OCI-LY7 (cell line): Measurements from ENCODE around the gene L3MBTL1.
"Not testable (repeated sequence)": the region's sequence is repeated elsewhere in the genome, so short reads cannot be mapped to it uniquely, and the experiment has no call there.

ENCODE experiments used
- EZH2phosphoT487 ChIP-seq: fragments of 200-600 bp; sonication (generic); IDR thresholded peaks from 2 replicates; pipeline ENCODE4 v1.6.1; 2018; ENCODE audit warnings: low read depth, borderline replicate concordance, mild to moderate bottlenecking, mixed run types, antibody characterized with exemption, low read length, moderate library complexity, mixed read lengths
- TF ChIP-seq, protein P1 (sequence below): fragments of 200-600 bp; sonication (generic); conservative IDR thresholded peaks from 2 replicates; pipeline ENCODE4 v1.5.1; 2014; ENCODE audit warnings: mild to moderate bottlenecking, antibody characterized with exemption, low read length, moderate library complexity, mixed read lengths

DNA sequence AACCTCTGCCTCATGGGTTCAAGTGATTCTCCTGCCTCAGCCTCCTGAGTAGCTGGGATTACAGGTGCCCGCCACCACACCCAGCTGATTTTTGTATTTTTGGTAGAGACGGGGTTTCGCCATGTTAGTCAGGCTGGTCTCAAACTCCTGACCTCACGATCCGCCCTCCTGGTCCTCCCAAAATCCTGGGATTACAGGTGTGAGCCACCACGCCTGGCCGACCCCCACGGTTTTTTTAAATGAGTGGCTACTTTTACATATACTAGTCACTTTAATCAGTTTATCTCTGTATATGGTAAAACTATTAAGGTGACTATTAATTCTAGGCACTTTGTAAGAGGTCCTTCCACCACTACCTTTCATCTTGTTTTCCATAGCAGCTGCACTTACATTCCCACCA, 5.5 kb upstream of the L3MBTL1 start:
- TF ChIP-seq, protein P1, sequence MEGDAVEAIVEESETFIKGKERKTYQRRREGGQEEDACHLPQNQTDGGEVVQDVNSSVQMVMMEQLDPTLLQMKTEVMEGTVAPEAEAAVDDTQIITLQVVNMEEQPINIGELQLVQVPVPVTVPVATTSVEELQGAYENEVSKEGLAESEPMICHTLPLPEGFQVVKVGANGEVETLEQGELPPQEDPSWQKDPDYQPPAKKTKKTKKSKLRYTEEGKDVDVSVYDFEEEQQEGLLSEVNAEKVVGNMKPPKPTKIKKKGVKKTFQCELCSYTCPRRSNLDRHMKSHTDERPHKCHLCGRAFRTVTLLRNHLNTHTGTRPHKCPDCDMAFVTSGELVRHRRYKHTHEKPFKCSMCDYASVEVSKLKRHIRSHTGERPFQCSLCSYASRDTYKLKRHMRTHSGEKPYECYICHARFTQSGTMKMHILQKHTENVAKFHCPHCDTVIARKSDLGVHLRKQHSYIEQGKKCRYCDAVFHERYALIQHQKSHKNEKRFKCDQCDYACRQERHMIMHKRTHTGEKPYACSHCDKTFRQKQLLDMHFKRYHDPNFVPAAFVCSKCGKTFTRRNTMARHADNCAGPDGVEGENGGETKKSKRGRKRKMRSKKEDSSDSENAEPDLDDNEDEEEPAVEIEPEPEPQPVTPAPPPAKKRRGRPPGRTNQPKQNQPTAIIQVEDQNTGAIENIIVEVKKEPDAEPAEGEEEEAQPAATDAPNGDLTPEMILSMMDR, result not testable (repeated sequence)
- not testable (repeated sequence) for TF ChIP-seq EZH2phosphoT487
